Effector CD8-positive, alpha-beta T cell (primary cell): ENCODE results near the gene RNU6-9.
A peak's percentile ranks its signal among the peaks of the same experiment; 100 is the strongest.
"Not testable (repeated sequence)": the region's sequence is repeated elsewhere in the genome, so short reads cannot be mapped to it uniquely, and the experiment has no call there.

Experiments
- DNase-seq: peaks from one replicate; lab custom pipeline; 2025; lab: John Stamatoyannopoulos, UW

RNU6-9 gene

GRCh38 chr19:878751-879561 lies 14.3 kb upstream of the RNU6-9 start:
- not testable (repeated sequence) for DNase-seq

- DNase-seq, result no peak
Measured at GRCh38 chr19:879711-880438, 13.4 kb upstream of the RNU6-9 start.

- no peak for DNase-seq
Measured at GRCh38 chr19:881385-882071, 11.8 kb upstream of the RNU6-9 start.

GRCh38 chr19:882871-883497 lies 10.3 kb upstream of the RNU6-9 start:
- no peak for DNase-seq

- DNase-seq, result no peak
Measured at GRCh38 chr19:883661-884211, 9.5 kb upstream of the RNU6-9 start.

GRCh38 chr19:884420-885211 lies 8.7 kb upstream of the RNU6-9 start:
- no peak for DNase-seq

- DNase-seq, result no peak
Measured at GRCh38 chr19:885536-886224, 7.6 kb upstream of the RNU6-9 start.

GRCh38 chr19:887072-887471 lies 6.2 kb upstream of the RNU6-9 start:
- DNase-seq, result no peak

GRCh38 chr19:887599-887998 lies 5.7 kb upstream of the RNU6-9 start:
- DNase-seq, result no peak

GRCh38 chr19:888581-889385 lies 4.5 kb upstream of the RNU6-9 start:
- DNase-seq, result peak; percentile 20

GRCh38 chr19:889662-890295 lies 3.5 kb upstream of the RNU6-9 start:
- no peak for DNase-seq

- DNase-seq, result no peak
Measured at GRCh38 chr19:890831-891230, 2.5 kb upstream of the RNU6-9 start.

- DNase-seq, result not testable (repeated sequence)
Measured at GRCh38 chr19:891421-892200, 1.7 kb upstream of the RNU6-9 start.

GRCh38 chr19:892243-892893 lies 916 bp upstream of the RNU6-9 start:
- peak; percentile 45 for DNase-seq

- no peak for DNase-seq
Measured at GRCh38 chr19:896434-896833, 3.1 kb downstream of the RNU6-9 start.

GRCh38 chr19:896999-897398 lies 3.7 kb downstream of the RNU6-9 start:
- DNase-seq, result no peak

- no peak for DNase-seq
Measured at GRCh38 chr19:897442-898039, 4.3 kb downstream of the RNU6-9 start.
